Activated gamma-delta T cell treated with anti-CD3 and anti-CD28 coated beads, Interleukin-2, amount 50 U/mL, for 16 hours (primary cell): ENCODE measurements around the gene TNS3.

Source experiments
- DNase-seq: peaks from one replicate; pipeline ENCODE4 v3.0.0-alpha.2; 2020; ENCODE audit warnings: low read depth

Gene TNS3

DNA sequence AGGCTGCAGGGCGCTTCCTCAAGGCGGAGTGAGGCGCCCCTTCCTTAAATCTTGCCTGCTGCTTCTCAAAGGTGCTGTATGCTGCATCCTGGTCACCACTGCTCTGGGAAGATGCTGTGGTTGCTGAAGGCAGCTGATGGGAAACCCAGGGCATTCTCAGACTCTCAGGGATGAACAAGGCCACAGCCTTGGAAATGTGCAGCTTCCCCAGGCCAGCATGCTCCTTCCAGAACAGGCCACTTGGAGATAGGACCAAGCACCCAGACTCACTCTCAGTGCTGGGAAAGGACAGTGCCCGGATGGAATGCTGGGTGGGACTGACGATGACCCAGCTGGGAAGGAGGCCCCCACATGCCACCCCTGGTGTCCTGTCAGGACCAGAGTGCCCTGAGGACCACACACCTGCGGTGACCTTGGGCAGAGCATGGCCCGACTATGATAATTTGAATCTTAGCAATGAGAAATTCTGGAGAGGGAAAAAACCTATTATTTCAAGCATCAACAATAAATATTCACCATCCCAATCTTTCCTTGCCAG, 235.5 kb downstream of the TNS3 start:
- no peak for DNase-seq

DNA sequence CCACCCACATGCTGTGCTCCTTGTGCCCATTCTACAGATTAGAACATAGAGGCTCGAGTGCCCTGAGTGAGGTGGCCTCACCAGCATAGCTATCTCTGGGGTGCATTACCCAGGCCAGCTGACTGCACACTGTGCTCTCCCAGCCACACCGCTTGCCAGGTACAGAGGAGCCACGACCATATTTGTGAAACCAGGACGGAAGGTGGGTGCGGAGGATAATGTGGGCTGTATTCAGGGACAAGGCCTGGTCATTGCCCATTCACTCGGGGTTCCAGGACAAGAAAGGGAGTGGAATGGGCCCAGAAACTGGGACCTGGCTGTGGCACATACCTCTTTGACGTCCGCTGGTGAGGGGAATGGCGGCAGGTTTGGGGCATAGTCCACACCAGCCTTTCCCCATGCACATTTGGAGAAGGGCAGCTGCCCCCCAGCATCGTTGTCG, 236.0 kb downstream of the TNS3 start:
- no peak for DNase-seq

DNA sequence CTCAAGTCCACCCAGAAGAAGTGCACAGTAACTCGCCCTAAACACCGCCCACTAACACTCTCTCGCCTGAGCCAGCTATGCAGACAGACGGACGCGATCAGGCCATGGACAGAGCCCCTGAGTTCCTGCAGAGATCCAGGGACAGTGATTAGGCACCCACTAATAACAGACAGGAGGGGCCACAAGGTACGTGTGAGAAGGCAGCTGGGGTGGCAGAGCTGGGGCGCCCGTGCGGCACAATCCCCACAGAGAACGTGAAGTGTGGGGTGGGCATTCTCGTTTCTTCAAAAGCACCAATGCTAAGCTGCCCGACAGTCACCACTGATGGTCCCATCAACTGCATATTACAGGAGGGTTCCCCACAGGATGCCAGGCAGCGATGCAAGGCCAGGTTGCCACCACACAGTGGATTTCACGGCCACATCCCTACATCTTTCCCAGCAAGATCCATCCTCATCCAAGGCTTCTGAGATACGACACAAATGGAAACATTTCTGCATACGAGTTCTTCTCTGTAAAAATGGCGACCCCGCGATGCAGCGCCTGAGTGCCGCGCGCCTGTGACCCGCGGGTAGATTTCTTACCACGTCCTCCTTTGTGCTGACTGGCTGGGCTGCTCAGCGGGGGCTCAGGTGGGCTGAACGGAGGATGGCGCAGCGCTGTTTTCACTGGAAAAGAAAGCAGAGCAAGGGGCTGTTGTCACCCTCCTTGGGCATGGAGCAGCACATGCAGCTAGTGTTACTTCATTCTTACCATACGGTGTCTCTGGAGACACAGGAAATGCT, 237.5 kb downstream of the TNS3 start:
- DNase-seq, result no peak

DNA sequence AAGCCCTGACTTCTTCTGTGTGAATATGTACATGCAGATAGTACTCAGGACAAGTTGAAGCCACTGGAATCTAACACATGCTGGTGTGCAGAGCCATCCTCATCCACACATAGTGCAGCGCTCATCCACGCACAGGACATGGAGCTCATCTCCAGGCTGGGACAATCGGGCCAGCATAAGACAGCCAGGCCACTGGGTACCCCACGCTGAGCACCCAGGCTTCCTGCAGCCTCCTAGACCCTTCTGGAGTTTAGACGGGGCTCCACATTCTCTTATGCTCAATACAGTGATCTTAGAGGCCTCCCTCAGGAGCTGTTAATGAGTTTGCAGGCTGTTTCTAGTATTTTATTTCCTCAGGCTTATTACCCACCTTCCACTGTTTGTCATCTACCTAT, 238.9 kb downstream of the TNS3 start:
- no peak for DNase-seq

DNA sequence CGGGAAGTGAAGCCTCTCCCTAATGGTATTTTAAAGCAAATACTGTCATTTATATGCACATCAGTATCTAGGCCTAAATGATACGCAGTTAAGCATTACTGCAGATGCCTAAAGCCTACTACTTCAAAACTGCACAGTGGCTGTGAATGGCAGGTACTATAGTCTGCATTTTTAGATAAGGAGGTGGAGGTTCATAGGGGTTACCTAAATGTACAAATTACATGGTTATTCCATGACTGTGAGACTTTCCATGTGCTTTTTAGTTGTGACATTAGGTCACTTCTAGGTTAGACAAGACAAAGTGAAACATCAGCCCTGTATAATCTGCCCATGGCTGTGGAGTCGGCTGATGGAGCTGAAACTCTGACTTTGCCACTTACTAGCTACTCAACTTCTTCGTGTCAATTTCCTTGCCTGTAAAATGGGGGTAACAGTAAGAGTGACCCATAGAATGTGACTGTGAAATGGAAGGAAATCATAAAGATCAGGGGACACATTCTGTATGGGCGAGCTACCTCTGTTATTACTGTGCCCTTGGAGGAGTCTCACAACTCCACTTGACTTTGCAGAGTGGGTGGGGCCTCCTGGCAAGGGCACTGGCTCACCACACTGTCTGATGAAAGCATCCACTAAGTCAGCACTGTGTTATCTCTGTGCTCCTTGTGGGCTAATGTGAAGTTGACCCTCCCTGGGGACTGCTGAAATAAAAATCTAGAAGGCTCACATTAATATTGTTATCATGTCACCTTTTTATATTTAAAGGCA, 239.4 kb downstream of the TNS3 start:
- no peak for DNase-seq

DNA sequence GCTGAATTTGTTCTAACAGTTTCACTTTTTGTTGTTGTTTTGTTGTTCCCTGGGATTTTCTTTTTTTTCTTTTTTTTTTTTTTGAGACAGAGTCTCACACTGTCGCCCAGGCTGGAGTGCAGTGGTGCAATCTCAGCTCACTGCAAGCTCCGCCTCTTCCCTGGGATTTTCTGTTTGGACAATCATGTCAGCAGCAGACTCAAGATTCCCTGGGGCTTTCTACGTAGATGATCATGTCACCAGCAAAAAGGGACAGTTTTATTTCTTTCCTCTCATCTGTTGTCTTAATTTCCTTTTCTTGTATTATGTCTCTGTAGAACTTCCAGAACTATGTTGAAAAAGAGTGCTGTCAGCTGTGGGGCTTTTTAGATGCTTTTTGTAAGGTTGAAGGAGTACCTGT, 241.4 kb downstream of the TNS3 start:
- DNase-seq, result no peak

DNA sequence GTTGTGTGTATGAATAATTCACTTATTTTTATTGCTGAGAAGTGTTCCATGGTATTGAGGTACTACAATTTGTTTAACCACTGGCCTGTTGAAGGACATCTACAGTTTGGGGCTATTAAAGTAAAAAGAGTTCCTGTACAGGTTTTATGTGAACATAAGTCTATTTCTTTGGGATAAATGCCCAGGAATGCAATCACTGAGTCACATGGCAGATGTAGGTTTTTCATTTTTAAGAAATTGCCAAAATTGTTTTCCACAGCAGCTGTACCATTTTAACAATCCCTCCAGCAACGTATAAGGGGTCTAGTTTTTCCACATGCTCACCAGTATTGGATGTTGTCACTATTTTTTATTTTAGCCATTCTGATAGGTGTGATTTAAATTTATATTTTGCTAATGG, 243.9 kb downstream of the TNS3 start:
- no peak for DNase-seq

DNA sequence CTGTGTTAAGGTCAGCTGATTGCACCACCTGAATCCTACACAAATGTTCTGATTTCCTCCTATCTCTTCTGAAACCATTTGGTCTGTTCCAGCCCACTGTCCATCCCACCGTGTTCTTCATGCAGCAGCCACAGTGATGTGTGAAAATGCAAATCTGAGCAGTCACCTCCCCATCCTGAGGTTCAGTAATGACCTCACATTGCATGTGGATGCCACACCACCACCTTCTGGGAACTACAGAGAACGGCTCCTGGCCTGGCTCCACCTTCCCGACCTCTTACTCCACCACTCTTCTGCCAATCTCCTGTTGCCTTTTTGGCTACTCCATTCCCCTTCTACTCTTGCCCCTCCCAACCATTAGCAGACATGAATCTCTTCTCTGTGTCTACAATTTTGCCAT, 244.4 kb downstream of the TNS3 start:
- no peak for DNase-seq

DNA sequence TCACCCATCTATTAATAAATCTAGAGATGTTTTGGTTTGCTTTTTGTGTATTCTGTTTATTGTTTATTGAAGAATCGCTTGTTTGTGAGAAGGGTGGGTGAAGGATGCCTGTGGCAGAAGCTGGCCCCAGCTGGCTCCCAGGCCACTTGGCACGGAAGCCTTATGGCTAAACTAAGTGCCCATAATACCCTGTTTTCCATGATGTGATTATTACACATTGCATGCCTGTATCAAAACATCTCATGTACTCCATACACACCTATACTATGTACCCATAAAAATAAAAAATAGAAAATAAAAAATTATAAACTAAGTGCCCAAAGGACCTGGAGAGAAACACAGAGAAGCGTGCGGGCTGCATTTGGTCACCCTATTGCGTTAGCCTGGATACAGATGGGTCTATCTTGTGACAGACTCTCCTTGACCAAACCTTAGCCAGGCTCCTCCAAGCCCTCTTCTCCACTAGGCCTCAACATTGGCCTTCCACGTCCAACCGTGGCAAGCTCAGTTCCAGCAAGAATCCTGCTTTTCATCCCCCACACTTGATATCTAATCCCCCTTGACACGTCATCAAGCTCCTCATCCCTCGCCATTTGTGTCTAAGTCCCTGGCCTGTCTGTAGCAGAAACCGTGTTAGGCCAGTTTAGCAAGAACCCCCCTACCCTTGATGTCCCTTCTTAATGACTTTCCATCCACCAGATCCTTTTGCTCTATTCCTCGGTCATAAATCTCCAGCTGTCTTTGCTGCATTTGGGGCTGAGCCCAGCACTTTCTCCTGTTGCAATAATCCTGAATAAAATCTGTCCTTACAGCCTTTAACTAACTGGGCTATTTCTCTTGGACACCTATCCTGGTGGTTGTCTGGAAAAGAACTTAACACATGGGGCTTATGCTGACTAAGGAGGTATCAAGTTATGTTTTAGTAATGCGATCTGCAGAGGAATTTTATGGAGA, 245.2 kb downstream of the TNS3 start:
- no peak for DNase-seq

DNA sequence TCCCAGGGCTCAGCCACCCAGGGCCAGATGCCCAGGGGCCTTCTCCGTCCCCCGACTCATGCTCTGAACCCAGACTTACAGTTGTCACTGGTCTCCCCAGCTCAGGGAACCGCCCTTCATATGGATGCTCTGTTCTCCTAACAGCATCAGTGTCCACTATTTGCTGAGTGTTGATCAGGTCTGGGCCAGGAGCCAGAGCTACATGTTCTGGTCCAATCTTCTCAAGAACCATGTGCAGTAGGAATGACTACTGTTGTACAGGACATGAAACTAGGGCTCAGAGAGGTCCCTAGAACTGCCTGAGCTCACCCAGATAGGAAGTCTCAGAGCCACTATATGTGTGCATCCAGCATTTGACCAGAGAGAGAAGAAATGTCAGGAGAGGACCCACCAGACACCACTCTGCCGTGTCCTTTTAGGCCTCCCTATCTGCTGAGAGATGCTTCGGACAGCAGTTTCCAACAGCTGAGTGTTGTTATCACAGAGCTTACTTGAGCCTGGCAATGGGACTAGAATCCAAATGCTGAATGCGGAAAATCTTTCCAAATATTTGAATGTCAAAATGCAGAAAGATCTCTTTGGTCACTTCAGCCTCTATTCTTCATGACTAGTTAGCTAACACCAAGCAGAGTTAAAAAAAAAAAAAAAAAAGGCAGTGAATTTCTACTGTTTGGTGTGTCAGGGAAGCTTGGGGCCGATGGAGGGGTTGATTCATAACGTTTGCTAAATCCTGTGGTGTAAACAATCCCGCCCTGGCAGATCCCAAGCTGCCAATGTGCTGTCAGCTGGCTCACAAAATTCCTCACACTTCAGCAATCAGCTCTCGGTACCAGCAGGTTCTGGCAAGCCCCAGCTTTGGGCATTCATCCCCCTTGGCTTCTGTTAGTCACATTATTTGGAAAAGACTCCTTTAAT, 246.1 kb downstream of the TNS3 start:
- DNase-seq, result no peak

DNA sequence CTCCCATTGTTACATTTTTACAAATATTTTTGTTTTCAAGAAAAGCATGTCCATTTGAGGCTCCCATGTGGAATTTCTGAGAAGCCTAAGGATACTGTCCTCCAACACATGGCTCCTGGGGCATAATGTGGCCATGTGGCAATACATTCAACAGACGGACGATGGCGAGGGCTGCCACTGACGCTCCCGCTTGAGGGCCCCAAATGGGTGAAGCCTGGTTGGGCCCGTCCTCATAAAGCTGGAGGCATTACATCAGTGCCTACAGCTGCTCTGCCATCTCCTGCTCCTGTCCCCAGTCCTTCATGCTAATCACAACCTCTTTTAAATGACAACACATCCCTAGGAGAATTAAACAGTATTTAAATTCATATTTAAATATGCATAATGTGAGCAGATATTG, 246.8 kb downstream of the TNS3 start:
- no peak for DNase-seq

DNA sequence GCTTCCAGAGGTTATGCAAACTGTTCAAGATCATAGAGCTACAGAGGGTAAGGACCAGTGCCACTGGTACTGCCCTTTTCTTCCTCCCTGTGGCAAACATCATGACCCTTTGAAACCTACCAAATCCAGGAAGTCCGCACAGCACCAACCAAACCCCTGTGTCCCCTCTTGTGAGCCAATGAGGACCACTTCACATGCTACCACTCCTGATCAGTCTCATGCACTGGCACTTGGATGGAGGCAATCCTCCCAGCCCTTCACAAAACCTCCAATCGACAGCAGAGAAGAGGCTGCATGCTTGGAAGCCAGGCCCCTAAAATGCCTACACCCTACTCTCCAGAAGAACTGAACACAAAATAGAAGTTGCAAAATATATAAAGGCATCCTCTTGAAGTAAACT, 248.0 kb downstream of the TNS3 start:
- DNase-seq, result no peak

DNA sequence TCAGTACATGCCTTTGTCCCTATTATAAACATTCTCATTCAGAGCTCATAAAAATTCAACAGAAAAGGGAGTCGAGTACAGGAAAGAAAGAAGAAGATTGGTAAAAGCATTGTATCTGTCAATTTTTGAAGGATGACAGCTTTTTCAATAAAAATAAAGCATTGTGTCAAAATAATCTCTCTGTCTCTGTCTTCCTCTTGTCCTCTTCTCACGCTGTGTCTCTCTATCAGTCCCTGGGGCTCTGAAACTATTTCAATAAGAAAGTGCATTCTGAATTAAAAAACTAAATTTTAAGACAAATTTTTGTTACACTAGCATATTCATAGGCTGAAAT, 248.4 kb downstream of the TNS3 start:
- DNase-seq, result no peak

DNA sequence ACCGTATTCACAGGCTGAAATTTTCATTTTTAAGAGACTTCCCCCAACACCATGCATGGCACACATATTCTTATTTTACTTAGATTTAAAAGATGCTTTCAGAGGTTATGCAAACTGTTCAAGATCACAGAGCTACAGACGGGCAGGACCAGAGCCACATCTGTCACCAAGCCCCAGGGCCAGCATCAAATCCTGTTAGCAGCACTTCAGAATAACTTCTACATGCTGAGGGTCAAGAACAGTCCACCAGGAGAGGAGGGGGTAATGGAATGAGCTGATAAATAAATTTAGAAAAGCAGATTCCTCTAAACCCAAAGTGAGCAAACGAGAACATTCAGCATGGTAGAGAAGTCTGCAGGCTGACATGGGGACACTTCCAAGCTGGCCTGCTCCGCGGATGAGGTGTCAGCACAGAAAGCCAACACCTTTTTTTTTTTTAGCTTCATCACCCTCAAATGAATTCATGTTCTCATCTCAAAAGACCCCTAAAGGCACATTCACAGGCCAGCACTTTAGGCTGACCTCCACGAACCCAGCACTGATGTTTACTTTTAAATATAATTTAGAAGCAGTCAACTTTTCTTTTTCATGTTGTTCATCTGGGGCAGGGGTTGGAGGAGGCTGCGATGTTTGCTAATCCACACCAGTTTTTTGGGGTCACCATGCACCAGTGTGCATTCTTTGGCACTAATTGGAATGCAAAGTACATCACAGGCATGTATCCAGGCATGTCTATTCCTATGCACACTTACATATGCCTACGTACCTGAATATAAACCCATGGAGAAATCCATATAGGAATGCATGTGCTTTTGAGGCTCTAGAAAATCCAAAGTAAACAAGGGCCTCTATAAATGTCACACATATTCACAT, 249.0 kb downstream of the TNS3 start:
- DNase-seq, result no peak

DNA sequence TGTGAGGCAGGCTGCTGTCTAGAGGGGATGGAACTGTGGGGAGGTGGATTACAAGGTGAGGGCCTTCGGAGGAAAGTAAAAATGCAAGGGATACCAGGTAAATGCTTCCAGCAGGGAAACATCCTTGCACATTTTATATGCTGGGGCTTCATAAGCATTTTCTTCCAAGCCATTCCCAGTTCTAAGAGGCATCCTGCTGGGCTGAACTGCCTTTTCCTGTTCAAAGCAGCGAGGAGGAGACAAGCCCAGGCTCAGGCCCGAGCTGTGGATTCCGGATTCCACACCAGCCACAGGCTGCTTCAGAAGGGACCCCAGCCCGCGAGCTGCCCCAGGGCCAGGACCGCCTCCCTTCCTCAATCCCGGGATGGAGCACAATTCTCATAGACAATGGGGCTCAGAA, 249.7 kb downstream of the TNS3 start:
- no peak for DNase-seq

DNA sequence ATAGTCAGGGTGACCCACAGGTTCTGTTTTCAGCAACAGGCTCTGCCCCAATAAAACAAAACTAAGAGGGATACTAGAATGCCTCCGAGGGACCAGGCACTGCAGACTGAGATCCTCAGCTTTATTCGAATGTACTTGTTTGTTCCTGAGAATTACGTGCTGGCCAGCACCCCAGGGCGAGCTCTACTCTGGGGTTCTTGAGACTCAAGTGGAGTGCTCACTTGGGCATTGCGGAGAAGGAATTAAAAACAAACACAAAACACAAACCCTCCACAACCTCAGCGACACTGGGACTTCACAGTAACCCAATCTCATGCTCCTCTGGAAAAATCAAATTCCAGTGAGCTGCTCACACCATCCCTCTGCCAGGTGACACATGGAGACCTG, 250.7 kb downstream of the TNS3 start:
- no peak for DNase-seq

DNA sequence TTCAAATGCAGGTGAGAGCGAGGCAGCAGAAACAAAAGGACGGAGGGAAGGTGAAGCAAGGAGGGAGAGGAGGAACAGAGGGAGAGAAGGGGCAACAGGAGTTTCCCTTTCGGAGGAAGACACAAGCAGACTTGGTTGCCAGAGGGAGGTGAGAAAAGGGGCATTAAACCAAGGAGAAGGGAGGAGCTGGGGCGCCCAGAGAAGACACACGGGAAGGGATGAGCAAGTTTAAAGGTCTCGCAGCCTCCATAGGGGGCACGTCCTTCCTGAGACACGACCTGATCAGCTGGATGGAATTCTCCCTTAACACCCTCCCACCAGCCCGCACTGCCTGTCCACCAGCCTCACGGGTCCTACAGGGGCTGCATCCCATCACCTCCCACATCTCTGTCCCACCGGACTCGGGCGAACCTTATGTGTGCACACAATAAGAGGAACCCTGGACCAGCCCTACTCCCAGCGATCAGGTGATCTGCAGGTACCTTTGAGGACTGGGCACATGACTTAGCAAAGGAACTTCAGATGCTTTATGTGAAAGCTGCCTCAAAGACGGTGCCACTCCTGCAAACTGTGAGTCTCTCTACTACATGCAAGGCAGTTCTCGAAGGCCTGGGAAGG, 251.2 kb downstream of the TNS3 start:
- DNase-seq, result no peak

DNA sequence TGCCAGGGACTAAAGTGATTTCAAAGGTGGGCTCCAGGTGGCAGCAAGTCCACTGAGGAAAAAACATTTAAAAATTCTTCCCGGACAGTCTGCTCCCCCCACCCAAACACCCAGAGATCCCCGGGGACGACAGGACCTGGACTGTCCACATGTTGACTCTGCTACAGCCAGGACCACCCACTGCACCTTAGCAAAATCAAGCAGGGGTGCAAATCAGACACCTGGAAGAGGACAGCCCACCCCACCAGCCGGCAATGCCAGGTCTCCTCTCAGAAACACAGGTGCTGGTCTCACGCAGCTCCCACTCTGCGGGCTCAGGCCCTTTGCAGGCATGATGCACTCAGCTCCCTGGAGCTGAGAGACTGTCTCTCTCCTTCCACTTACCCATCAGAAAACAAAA, 251.9 kb downstream of the TNS3 start:
- no peak for DNase-seq

DNA sequence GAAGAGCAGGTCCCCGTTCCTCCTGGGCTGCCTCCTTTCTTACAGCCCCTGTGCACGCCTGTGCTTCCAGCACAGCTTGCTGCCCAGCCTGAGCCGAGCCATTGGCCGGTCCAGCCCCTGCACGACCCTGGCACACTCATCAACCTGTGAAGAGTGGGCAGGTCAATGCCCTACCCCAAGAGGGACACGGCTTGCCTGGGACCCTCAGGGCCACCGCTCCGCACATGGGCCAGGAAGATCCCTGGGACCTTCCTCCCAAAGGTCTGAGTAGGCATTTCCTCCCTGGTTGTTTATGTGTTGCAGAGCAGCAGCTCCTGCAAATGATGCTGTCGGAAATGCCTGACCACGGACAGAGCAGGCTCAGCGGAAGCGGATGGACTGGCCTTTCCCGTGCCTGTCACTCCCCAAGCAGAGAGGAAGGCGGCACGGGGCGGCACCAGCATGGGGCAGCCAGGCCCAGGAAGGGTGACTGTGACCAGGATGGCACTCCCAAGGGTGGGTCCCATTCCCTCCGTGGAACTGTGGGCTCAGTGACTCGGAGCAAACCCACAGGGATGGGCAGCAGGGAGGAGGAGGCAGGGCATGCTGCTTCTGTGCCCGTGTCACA, 252.5 kb downstream of the TNS3 start:
- no peak for DNase-seq
